IMR-90 (cell line): ENCODE results near the gene C17orf67.

Source experiments
- BHLHE40 ChIP-seq: fragments of 150-350 bp; IDR thresholded peaks from 2 replicates; pipeline ENCODE4 v1.6.1; 2016; ENCODE audit warnings: mild to moderate bottlenecking, low read depth, low read length
- CHD1 ChIP-seq: IDR thresholded peaks from 2 replicates; pipeline ENCODE4 v1.6.1; 2012; ENCODE audit warnings: low read depth, low read length, improper control_type of control experiment
- FOS ChIP-seq: fragments of 150-350 bp; IDR thresholded peaks from 2 replicates; pipeline ENCODE4 v1.6.1; 2016; ENCODE audit warnings: low read depth, low read length
- MAFK ChIP-seq: IDR thresholded peaks from 2 replicates; pipeline ENCODE4 v1.6.1; 2012; ENCODE audit warnings: low read depth, low read length, improper control_type of control experiment
- MXI1 ChIP-seq: IDR thresholded peaks from 2 replicates; pipeline ENCODE4 v1.6.1; 2012; ENCODE audit warnings: low read depth, mild to moderate bottlenecking, low read length, moderate library complexity, borderline replicate concordance
- POLR2A ChIP-seq: IDR thresholded peaks from 2 replicates; pipeline ENCODE4 v1.6.1; 2012; ENCODE audit warnings: mild to moderate bottlenecking, low read depth, low read length
- RAD21 ChIP-seq: IDR thresholded peaks from 2 replicates; pipeline ENCODE4 v1.6.1; 2012; ENCODE audit warnings: low read length, improper control_type of control experiment
- RFX5 ChIP-seq: IDR thresholded peaks from 2 replicates; pipeline ENCODE4 v1.8.0; 2012; ENCODE audit warnings: low read depth, mild to moderate bottlenecking, low read length, moderate library complexity
- SMC3 ChIP-seq: fragments of 150-350 bp; IDR thresholded peaks from 2 replicates; pipeline ENCODE4 v1.6.1; 2016; ENCODE audit warnings: low read depth, mild to moderate bottlenecking, antibody characterized with exemption, low read length, moderate library complexity
- TF ChIP-seq, protein P1 (sequence below): conservative IDR thresholded peaks from 2 replicates; pipeline ENCODE4 v1.5.1; 2012; ENCODE audit warnings: mild to moderate bottlenecking, low read depth, low read length, improper control_type of control experiment
- TF ChIP-seq, protein P2 (sequence below): fragments of 150-350 bp; IDR thresholded peaks from 2 replicates; pipeline ENCODE4 v1.6.1; 2017; ENCODE audit warnings: mild to moderate bottlenecking, antibody characterized with exemption, low read length, low read depth

DNA sequence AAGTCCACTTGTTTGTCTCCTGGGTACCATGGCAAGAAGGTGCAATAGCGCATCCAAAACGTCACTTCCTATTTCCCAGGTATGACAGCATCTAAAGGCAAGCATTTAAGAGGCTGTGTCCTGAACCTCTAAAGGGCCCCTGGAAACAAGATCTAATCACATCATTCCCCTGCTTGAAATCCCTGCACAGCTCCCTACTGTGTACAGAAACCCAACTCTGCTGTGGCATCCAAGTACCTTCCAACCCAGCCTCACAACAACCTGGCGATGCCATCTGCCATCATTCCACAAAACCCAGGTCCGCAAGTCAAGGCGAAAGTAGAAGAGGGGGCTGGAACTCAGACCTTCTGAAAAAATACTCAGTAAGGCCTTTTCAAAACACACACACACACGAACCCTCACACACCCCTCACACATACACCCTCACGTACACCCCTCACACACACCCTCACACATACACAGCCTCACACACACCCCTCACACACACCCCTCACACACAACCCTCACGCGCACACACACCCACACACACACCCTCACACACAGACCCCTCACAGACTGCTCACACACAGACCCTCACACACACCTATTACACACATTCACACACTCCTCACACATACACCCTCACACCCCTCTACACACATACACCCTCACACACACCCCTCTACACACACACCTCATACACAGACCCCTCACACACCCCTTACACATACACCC, 24.5 kb downstream of the C17orf67 start:
- TF ChIP-seq, protein P1, sequence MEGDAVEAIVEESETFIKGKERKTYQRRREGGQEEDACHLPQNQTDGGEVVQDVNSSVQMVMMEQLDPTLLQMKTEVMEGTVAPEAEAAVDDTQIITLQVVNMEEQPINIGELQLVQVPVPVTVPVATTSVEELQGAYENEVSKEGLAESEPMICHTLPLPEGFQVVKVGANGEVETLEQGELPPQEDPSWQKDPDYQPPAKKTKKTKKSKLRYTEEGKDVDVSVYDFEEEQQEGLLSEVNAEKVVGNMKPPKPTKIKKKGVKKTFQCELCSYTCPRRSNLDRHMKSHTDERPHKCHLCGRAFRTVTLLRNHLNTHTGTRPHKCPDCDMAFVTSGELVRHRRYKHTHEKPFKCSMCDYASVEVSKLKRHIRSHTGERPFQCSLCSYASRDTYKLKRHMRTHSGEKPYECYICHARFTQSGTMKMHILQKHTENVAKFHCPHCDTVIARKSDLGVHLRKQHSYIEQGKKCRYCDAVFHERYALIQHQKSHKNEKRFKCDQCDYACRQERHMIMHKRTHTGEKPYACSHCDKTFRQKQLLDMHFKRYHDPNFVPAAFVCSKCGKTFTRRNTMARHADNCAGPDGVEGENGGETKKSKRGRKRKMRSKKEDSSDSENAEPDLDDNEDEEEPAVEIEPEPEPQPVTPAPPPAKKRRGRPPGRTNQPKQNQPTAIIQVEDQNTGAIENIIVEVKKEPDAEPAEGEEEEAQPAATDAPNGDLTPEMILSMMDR = no peak
- TF ChIP-seq, protein P2, sequence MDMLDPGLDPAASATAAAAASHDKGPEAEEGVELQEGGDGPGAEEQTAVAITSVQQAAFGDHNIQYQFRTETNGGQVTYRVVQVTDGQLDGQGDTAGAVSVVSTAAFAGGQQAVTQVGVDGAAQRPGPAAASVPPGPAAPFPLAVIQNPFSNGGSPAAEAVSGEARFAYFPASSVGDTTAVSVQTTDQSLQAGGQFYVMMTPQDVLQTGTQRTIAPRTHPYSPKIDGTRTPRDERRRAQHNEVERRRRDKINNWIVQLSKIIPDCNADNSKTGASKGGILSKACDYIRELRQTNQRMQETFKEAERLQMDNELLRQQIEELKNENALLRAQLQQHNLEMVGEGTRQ = no peak
- TF ChIP-seq FOS (no peak), POLR2A (no peak), SMC3 (no peak), RFX5 (no peak), RAD21 (no peak), CHD1 (no peak), MXI1 (no peak), BHLHE40 (no peak), MAFK (no peak)
